SHP77 (cell line): ENCODE results near the gene DMRT2.
A peak's percentile ranks its signal among the peaks of the same experiment; 100 is the strongest.

Experiments
- DNase-seq, 2 experiments: peaks; one replicate each; lab custom pipeline; 2025; lab: John Stamatoyannopoulos, UW

The DMRT2 gene

GRCh38 chr9:1050125-1050895 lies at the start of gene DMRT2:
Gene DMRT2 (plus strand): TSS chr9:1050357. CDS start chr9:1051614, 1,257 bp downstream.
- no peak for DNase-seq

GRCh38 chr9:1001838-1002237 lies 48.3 kb upstream of the DMRT2 start:
- no peak for DNase-seq

- no peak for DNase-seq
These were observed 47.5 kb upstream of the DMRT2 start for GRCh38 chr9:1002678-1003077.

GRCh38 chr9:1005043-1005667 lies 45.0 kb upstream of the DMRT2 start:
- peak in 1 of 2 experiments; percentile 36 for DNase-seq

GRCh38 chr9:1007312-1007711 lies 42.8 kb upstream of the DMRT2 start:
- no peak for DNase-seq

- no peak for DNase-seq
These were observed 41.9 kb upstream of the DMRT2 start for GRCh38 chr9:1008216-1008615.

GRCh38 chr9:1009101-1009707 lies 41.0 kb upstream of the DMRT2 start:
- peak; percentile 29 to 36 for DNase-seq

GRCh38 chr9:1013021-1013420 lies 37.1 kb upstream of the DMRT2 start:
- DNase-seq = no peak

- DNase-seq = no peak
These were observed 35.9 kb upstream of the DMRT2 start for GRCh38 chr9:1014225-1014624.

GRCh38 chr9:1014640-1015039 lies 35.5 kb upstream of the DMRT2 start:
- DNase-seq = no peak

- DNase-seq = no peak
These were observed 32.0 kb upstream of the DMRT2 start for GRCh38 chr9:1018121-1018520.

- DNase-seq = no peak
These were observed 26.0 kb upstream of the DMRT2 start for GRCh38 chr9:1024112-1024511.

- no peak for DNase-seq
These were observed 25.0 kb upstream of the DMRT2 start for GRCh38 chr9:1025131-1025530.

- DNase-seq = no peak
These were observed 23.9 kb upstream of the DMRT2 start for GRCh38 chr9:1026219-1026618.

- no peak for DNase-seq
These were observed 21.5 kb upstream of the DMRT2 start for GRCh38 chr9:1028501-1029190.

- no peak for DNase-seq
These were observed 18.1 kb upstream of the DMRT2 start for GRCh38 chr9:1031951-1032601.

GRCh38 chr9:1034271-1034670 lies 15.9 kb upstream of the DMRT2 start:
- DNase-seq = no peak

GRCh38 chr9:1039589-1039988 lies 10.6 kb upstream of the DMRT2 start:
- DNase-seq = no peak

- no peak for DNase-seq
These were observed 7.7 kb upstream of the DMRT2 start for GRCh38 chr9:1042466-1042865.

- no peak for DNase-seq
These were observed 5.5 kb upstream of the DMRT2 start for GRCh38 chr9:1044643-1045042.

GRCh38 chr9:1046639-1047572 lies 3.3 kb upstream of the DMRT2 start:
- DNase-seq = no peak
